Thyroid gland (tissue), 4 donors: Measurements from ENCODE around the gene POLR2L. TPM values are rescaled to one million over a fixed set of nuclear protein-coding genes. Genes with fewer than 3 reads are reported as not detected.

Experiments used
- DNase-seq, 2 donors: peaks; one replicate each; pipeline ENCODE4 v3.0.0-alpha.2; 2019
- H3K27ac ChIP-seq, 3 donors: fragments of 200-600 bp; sonication (generic); 1 replicate in 2 of 3; 2 replicates in 1 of 3; pipeline ENCODE4 v1.5.1; 2016 to 2019; ENCODE audit warnings: mild to moderate bottlenecking in 1 of 3, moderate library complexity in 1 of 3
- H3K27me3 ChIP-seq: fragments of 200-600 bp; sonication (generic); one replicate; pipeline ENCODE4 v1.5.1; 2019
- H3K36me3 ChIP-seq, 2 donors: fragments of 200-600 bp; sonication (generic); one replicate each; pipeline ENCODE4 v1.5.1; 2016 to 2019
- H3K4me1 ChIP-seq, 2 donors: fragments of 200-600 bp; sonication (generic); one replicate each; pipeline ENCODE4 v1.5.1; 2017 to 2019
- H3K4me3 ChIP-seq, 3 donors: fragments of 200-600 bp; sonication (generic); replicated peaks in 1 of 3; 1 replicate in 2 of 3; 2 replicates in 1 of 3; pipeline ENCODE4 v1.5.1; 2016; ENCODE audit warnings: mild to moderate bottlenecking in 1 of 3
- H3K9me3 ChIP-seq: fragments of 200-600 bp; sonication (generic); one replicate; pipeline ENCODE4 v1.5.1; 2017
- CTCF ChIP-seq, 6 experiments: fragments of 200-600 bp in 3 of 6; fragments of 450-650 bp in 3 of 6; sonication (generic) in 3 of 6; IDR thresholded peaks; one replicate each; pipeline ENCODE4 v1.5.1; 2016 to 2019; ENCODE audit warnings: antibody characterized with exemption in 6 of 6, mild to moderate bottlenecking in 2 of 6, inconsistent platforms in 1 of 6, moderate library complexity in 1 of 6
- POLR2A ChIP-seq, 2 donors: fragments of 450-650 bp; IDR thresholded peaks; one replicate each; pipeline ENCODE4 v1.6.1; 2017; ENCODE audit warnings: antibody characterized with exemption in 2 of 2, mild to moderate bottlenecking in 2 of 2, moderate library complexity in 1 of 2
- WGBS, 2 donors: methylation state at CpG; one replicate each; pipeline ENCODE4 v1.1.5; 2017; 5-methylcytosine and 5-hydroxymethylcytosine counted together
- intact Hi-C: fragments of 100-400 bp; cut with DNase I; formaldehyde crosslinking; loops from one replicate; pipeline ENCODE4 v1.15.1; 2023
- total RNA-seq, 4 donors: library from RNA; depleted of rRNA; stranded (reverse); fragments of >200 nt; gene quantifications; one replicate each; pipeline ENCODE4 v1.2.3, GENCODE V29; 2016

Gene POLR2L
- total RNA-seq, 4 donors from 2014 or later, result 17.9 to 89.2 (median 52.4) TPM

DNA sequence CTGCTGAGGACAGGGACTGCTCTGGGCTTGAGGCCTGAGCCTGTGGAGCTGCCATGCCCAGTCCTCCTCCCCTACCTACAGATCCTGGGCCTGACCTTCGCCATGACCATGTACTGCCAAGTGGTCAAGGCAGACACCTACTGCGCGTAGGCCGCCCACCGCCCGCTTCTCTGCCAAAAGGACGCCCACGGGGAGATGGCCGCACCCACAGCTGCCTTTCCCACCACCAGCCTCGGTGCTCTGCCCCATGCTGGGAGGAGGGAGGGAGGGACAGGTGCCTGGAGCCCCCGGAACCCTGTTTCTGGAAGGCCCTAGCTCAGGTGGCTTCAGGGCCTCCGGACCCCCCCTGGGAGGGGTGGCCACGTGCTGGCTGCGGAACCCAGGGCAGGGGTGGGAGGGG is 24.2 kb upstream of the POLR2L start:
- Histone ChIP-seq H3K4me1 (no peaks in the 10 kb centered on the region), H3K36me3 (peaks cover 4 to 22% of the 10 kb centered on the region in 2 donors), H3K27me3 (no peaks in the 10 kb centered on the region), H3K27ac (no peak overlapping the region), H3K9me3 (no peaks in the 10 kb centered on the region), H3K4me3 (no peak overlapping the region)
- intact Hi-C loops, result no loop called here
- TF ChIP-seq CTCF (IDR thresholded peaks at IDR 0.05) (no peak), POLR2A (IDR thresholded peaks at IDR 0.05) (no peak)
- 94% methylated on average over 13 of the region's 14 CpGs; no CpG with 5 or more reads in 1 of the 2 donors for WGBS, 2 donors
- no peak for DNase-seq

DNA sequence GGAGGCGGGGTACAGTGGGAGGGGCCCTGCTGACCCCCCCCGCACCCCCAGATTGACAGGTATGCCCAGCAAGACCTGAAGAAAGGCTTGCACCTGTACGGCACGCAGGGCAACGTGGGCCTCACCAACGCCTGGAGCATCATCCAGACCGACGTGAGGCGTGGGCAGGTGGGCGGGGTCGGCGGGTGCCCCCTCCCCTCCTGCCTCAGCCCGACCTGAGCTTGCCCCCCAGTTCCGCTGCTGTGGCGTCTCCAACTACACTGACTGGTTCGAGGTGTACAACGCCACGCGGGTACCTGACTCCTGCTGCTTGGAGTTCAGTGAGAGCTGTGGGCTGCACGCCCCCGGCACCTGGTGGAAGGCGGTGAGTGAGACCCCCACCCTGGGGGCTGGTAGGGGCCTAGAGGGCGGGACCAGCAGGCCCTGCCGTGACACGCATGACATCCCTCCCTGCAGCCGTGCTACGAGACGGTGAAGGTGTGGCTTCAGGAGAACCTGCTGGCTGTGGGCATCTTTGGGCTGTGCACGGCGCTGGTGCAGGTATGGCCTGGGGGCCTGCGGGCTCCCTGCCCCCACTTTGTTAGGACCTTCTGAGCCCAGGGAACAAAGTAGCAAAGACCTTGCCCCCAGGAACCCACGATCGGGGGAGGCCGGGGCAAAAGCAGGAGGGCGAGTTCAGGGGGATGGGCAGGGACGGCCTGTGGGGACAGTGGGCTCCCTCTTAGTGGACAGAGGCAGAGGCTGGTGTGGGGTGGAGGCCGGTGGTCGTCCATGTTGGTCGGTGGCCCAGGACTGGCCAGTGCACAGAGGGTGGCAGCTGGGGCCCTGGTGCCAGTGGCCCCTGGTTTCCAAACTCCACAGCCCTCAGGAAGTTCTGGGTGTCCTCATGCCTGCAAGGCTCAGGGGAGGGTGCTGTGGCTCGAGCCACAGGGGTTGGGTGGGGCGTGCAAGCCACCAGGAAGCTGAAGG is 23.4 kb upstream of the POLR2L start:
- intact Hi-C loops, result no loop called here
- H3K36me3 ChIP-seq, result peaks cover 4 to 22% of the 10 kb centered on the region in 2 donors
- 89% methylated on average over 21 to 23 of the region's 41 CpGs for WGBS, 2 donors

DNA sequence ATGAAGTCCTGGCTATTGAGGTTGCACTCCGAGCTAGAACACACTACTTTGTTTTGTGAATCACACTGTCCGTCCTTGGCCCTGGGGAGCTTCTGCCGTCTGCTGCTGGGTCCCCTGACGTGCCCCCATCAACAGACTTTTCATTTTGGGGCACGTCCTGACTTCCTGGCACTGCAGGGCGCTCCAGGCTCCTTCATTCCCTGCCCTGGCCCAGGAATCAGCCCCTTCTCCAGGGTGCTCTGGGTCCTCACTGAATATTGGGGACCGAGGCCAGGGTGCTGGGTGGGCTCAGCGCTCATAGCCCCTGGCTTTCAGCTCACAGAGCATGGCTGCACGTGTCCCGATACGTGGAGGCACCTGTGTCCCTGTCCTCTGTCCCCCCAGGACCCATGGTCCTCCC is 22.6 kb upstream of the POLR2L start:
- TF ChIP-seq POLR2A (IDR thresholded peaks at IDR 0.05) (no peak), CTCF (IDR thresholded peaks at IDR 0.05) (no peak)
- H3K27ac ChIP-seq, result no peak overlapping the region
- intact Hi-C loops, result no loop called here
- H3K27me3 ChIP-seq, result no peaks in the 10 kb centered on the region
- peaks cover 0 to under 1% of the 10 kb centered on the region in 2 donors for H3K4me1 ChIP-seq
- peaks cover 4 to 22% of the 10 kb centered on the region in 2 donors for H3K36me3 ChIP-seq
- DNase-seq, result no peak
- H3K4me3 ChIP-seq, result no peak overlapping the region
- H3K9me3 ChIP-seq, result no peaks in the 10 kb centered on the region
- WGBS, 2 donors, result 90 to 98% methylated on average over 6 to 11 of the region's 11 CpGs

More for the DNA sequence above, 23.4 kb upstream of the POLR2L start:
- TF ChIP-seq CTCF (IDR thresholded peaks at IDR 0.05), result no peak
- no peak for TF ChIP-seq POLR2A (IDR thresholded peaks at IDR 0.05)
- no peaks in the 10 kb centered on the region for H3K4me1 ChIP-seq
- DNase-seq, result no peak
- no peak overlapping the region for H3K27ac ChIP-seq
- no peaks in the 10 kb centered on the region for H3K9me3 ChIP-seq
- H3K4me3 ChIP-seq, result no peak overlapping the region
- H3K27me3 ChIP-seq, result no peaks in the 10 kb centered on the region

DNA sequence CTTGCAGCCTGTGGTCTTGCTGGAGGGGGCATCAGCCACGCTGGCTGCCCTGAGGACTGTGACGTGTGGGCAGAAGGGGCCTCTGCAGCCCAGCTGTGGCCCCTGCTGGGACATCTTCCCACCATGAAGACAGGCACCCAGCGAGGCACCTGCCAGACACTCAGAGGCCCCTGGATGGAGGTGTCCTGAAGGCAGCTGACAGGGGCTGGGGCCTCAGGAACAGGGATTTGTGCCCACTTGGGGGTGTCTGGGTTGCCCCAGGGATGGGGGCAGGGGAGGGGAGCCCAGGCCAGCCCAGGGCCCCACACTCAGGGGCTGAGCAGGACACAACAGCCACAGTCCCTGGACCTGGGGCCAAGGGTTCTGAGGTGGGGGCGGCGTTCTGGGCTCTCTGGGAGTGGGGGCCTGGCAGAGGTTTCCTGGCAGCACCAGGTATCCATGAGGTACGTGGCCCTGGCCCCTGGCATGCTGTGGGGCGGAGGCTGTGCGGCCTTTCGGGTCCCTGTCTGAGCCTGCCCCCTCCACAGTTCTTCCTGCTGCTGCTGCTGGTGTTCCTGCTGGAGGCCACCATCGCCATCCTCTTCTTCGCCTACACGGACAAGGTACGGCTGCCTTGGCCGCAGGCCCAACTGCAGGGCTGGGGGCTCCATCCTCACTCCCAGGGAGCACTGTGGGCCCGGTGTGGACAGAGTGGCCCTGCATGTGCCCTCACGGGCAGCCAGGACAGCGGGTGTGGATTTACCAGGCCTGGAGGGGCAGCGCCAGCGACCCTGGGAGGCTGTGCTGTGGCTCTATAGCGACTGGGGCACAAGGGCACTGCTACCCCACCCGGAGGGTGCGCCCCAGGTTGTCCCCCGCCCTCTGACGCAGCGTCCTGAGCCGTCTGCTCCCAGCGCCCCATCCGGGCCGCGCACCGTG is 21.8 kb upstream of the POLR2L start:
- no peak overlapping the region for H3K4me3 ChIP-seq
- no peak overlapping the region for H3K27ac ChIP-seq
- TF ChIP-seq CTCF (IDR thresholded peaks at IDR 0.05) (no peak), POLR2A (IDR thresholded peaks at IDR 0.05) (no peak)
- no peak for DNase-seq
- H3K9me3 ChIP-seq, result no peaks in the 10 kb centered on the region
- H3K36me3 ChIP-seq, result peaks cover 4 to 22% of the 10 kb centered on the region in 2 donors
- intact Hi-C loops, result no loop called here
- WGBS, 2 donors, result 91 to 97% methylated on average over 21 to 22 of the region's 31 CpGs
- peaks cover 5% of the 10 kb centered on the region in 2 donors for H3K4me1 ChIP-seq
- H3K27me3 ChIP-seq, result no peaks in the 10 kb centered on the region
